GM13976 (cell line): ENCODE measurements around the gene SNX8.

Experiments
- DNase-seq: peaks from one replicate; pipeline ENCODE4 v3.0.0; 2012; ENCODE audit warnings: low spot score
- CTCF ChIP-seq: IDR thresholded peaks from 2 replicates; pipeline ENCODE4 v1.5.1; 2012; ENCODE audit warnings: borderline replicate concordance, mild to moderate bottlenecking; ENCODE audit not compliant: insufficient read depth; ENCODE audit errors: extremely low read depth, missing control alignments, control extremely low read depth
- in situ Hi-C: fragments of 300-500 bp; cut with MboI; formaldehyde crosslinking; loops from one replicate; pipeline ENCODE4 v1.12.0; 2022; ENCODE audit warnings: low sequenced_read_pairs, mixed read lengths, inconsistent platforms; ENCODE audit not compliant: unreplicated experiment

Gene SNX8

DNA sequence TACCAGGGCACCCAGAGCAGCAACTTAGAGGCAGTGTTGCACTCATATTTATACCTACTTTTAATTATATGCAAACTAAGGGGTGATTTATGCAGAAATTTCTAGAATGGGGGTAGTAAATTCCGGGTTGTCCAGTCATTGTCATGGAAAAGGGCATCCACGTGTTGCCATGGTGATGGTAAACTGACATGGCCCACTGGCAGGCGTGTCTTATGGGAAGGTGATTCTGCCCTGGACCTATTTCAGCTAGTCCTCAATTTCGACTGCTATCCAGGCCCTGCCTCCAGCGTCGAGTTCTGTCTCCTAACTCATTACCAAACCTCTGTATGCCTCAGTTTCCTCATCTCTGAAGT is 12.8 kb downstream of the SNX8 start:
- no peak for DNase-seq
- in situ Hi-C loops, result no loop called here

DNA sequence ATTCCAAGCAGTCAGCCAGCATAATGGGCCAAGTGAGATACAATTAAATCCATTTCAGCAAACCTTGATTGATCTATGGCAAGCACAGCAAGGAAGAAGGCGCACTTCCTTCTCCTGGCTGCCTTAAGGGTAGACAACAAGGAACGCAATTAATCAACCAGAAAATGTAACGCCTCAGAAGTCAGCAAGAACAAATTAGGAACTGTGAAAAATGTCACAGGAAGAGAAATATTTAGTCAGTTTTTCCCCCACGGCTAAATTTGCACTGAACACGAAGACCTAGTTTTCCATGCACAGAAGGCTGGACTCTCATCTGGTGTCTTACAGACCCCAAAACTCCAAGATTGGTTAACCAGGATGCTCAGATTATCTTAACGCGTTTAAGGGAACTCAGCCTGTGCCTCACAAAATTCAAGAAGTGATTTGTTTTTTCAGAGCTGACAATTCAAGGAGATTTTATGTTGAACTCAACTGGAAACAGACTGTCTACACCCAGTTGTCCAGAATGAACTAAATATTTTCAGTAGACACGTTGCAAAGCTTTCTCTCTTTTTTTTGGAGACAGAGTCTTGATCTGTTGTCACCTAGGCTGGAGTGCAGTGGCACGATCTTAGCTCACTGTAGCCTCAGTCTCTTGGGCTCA is 14.2 kb downstream of the SNX8 start:
- no peak for TF ChIP-seq CTCF
- in situ Hi-C loops, result no loop called here
- DNase-seq, result no peak

More for the DNA sequence above, 12.8 kb downstream of the SNX8 start:
- no peak for TF ChIP-seq CTCF

DNA sequence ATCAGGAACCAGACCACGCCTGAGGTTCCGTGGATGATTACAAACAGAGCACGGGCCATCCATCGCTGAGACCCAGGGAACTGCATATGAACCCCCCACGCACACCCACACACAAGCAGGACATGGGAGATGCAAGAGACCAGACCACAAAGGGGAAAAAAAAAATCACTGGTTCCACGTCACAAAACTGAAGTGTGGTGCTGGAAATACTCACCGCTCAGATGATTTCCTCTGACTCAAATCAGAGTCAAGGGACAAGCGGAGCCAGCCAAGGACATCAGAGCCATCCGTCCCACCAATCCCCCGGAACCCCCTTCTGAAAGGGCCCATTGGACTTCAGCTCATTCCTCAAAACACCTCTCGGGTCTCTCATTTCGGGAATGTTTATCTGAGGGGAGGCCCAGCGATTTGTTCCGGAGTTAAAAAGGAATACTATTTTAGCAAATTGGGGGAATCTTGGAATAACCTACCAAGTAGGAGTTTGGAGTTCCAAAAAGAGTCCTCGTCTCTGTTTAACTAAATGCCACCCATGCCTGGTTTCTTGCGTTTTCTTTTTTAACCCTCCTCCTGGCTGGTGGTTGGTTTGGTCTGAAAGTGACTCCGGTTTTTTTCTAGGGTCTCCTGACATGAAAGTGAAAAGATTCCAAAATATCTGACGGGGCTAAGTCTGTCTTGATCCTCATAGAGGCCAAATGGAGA is 15.0 kb downstream of the SNX8 start:
- no peak for TF ChIP-seq CTCF
- peak; percentile 69 for DNase-seq
- in situ Hi-C loops, result no loop called here

GRCh38 chr7:2296832-2297231 is 17.4 kb downstream of the SNX8 start:
- no peak for DNase-seq
- TF ChIP-seq CTCF, result no peak
- in situ Hi-C loops, result no loop called here

DNA sequence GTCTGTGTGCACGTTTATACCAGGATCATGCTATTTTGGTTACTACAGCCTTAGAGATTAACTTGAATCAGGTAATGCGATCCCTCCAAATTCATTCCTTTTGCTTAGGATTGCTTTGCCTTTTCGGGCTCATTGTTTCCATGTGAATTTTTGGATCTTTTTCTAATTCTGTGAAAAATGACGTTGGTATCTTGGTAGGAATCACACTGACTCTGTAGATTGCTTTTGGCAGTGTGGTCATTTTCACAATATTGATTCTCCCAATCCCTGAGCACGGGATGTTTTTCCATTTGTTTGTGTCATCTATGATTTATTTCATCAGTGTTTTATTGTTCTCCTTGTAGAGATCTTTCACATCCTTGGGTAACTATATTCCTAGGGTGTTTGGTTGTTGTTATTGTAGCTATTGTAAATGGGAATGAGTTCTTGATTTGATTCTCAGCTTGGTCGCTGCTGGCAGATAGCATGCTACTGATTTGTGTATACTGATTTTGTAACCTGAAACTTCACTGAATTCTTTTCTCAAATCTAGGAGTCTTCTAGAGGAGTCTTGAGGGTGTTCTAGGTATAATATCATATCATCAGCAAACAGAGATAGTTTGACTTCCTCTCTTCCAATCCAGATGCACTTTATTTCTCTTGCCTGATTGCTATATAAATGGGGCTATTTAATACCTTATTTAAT is 18.2 kb downstream of the SNX8 start:
- no peak for TF ChIP-seq CTCF
- no peak for DNase-seq
- in situ Hi-C loops, result no loop called here

DNA sequence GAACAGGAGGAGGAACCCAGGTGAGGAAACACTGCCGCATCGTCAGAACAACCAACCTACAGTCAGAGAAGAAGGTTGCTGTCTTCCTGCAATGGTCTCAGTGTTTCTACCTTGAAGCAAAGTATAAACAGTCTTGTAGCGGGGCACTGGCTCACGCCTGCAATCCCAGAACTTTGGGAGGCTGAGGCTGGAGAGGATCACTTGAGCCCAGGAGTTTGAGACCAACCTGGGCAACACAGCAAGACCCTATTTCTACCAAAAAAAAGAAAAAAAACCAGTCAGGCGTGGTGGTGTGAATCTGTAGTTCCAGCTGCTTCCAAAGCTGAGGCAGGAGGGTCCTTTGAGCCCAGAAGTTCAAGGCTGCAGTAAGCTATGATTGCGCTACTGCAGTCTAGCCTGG is 23.4 kb downstream of the SNX8 start:
- DNase-seq, result no peak
- in situ Hi-C loops, result no loop called here
- TF ChIP-seq CTCF, result no peak
